Breast epithelium (tissue), 4 donors: ENCODE data around the gene AVPR1B. TPM values are rescaled to one million over a fixed set of nuclear protein-coding genes. Genes with fewer than 3 reads are reported as not detected.

ENCODE experiments used
- DNase-seq, 2 donors: peaks; one replicate each; pipeline ENCODE4 v3.0.0-alpha.2; 2019; ENCODE audit warnings: low spot score in 2 of 2
- H3K27ac ChIP-seq, 2 donors: fragments of 200-600 bp; sonication (generic) in 1 of 2; one replicate each; pipeline ENCODE4 v1.5.1; 2016 to 2019; ENCODE audit warnings: mild to moderate bottlenecking in 1 of 2
- H3K27me3 ChIP-seq, 2 donors: fragments of 200-600 bp; sonication (generic) in 1 of 2; one replicate each; pipeline versions ENCODE4 v1.5.1 to v1.6.0; 2017 to 2019; ENCODE audit warnings: control low read depth in 1 of 2, mild to moderate bottlenecking in 1 of 2
- H3K36me3 ChIP-seq: fragments of 200-600 bp; one replicate; pipeline ENCODE4 v1.5.1; 2019
- H3K4me1 ChIP-seq, 2 donors: fragments of 200-600 bp; sonication (generic); one replicate each; pipeline ENCODE4 v1.5.1; 2016 to 2019; ENCODE audit warnings: control low read depth in 1 of 2
- H3K4me3 ChIP-seq, 3 donors: fragments of 200-600 bp; sonication (generic); 1 replicate in 2 of 3; 2 replicates in 1 of 3; pipeline ENCODE4 v1.5.1; 2016 to 2019; ENCODE audit warnings: mild to moderate bottlenecking in 3 of 3, moderate library complexity in 2 of 3
- H3K9me3 ChIP-seq, 2 donors: fragments of 200-600 bp; sonication (generic) in 1 of 2; one replicate each; pipeline ENCODE4 v1.5.1; 2016 to 2019; ENCODE audit warnings: control low read depth in 1 of 2
- CTCF ChIP-seq, 3 donors: fragments of 450-650 bp; IDR thresholded peaks; one replicate each; pipeline ENCODE4 v1.5.1; 2016 to 2017; ENCODE audit warnings: antibody characterized with exemption in 3 of 3, mild to moderate bottlenecking in 3 of 3, moderate library complexity in 3 of 3
- POLR2A ChIP-seq: fragments of 450-650 bp; IDR thresholded peaks from one replicate; pipeline ENCODE4 v1.6.1; 2016; ENCODE audit warnings: antibody characterized with exemption, mild to moderate bottlenecking, moderate library complexity
- POLR2AphosphoS5 ChIP-seq, 3 donors: sonication (generic); formaldehyde crosslinking; IDR thresholded peaks; one replicate each; pipeline ENCODE4 v1.6.1; 2017; ENCODE audit warnings: antibody characterized with exemption in 3 of 3
- intact Hi-C: fragments of 100-400 bp; cut with DNase I; formaldehyde crosslinking; loops from one replicate; pipeline ENCODE4 v1.15.1; 2023; ENCODE audit warnings: low total_unique reads
- total RNA-seq, 3 donors: library from RNA; depleted of rRNA; stranded (reverse); fragments of >200 nt; gene quantifications; one replicate each; pipeline ENCODE4 v1.1.0, GENCODE V29; 2016

AVPR1B gene, protein sequence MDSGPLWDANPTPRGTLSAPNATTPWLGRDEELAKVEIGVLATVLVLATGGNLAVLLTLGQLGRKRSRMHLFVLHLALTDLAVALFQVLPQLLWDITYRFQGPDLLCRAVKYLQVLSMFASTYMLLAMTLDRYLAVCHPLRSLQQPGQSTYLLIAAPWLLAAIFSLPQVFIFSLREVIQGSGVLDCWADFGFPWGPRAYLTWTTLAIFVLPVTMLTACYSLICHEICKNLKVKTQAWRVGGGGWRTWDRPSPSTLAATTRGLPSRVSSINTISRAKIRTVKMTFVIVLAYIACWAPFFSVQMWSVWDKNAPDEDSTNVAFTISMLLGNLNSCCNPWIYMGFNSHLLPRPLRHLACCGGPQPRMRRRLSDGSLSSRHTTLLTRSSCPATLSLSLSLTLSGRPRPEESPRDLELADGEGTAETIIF
- total RNA-seq = not detected

DNA sequence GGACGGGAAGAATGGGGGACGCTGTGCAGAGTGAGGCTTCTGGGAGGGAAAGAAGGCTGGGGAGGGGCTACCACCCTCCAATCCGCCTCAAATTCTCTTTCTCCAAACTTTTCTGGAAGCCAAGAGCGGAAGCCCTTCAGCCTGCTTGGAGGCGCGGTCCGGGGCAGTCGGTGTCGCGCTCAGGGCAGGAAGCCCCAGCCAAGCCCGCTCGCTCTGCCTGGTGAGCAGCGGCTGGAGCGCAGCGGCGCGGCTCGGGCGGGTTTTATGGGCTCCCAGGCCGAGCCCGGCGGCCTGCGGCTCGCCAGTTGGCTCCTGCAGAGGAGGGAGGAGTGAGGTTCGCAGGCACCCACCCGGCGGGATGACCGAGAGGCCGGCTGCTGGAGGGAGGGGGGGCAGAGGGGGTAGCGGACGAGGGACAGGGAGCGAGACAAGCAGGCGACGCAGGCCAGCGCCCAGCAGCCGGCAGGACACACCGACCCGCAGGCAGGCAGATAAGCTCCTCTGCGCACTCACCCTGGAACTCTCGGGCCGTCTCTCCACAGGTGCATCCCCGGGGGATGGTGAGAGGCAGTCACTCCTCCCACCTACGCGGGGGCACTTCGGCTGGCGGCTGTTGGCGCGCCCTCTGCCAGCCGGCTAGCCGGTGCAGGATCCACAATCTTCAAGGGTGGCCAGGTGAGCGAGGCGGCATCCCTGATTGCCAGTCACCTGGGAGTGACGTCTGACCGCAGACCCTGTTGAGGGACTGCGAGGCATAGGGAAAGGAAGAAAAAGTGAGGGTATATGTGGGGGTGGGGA, at the start of gene AVPR1B:
Gene AVPR1B, minus strand, starts transcription at position 238 of the 798 bp plus-strand sequence. CDS start 498 bp downstream, outside the sequence.
- intact Hi-C loops = no loop called here
- no peak for DNase-seq
- no peak within 1 kb of the TSS for H3K27ac ChIP-seq
- H3K36me3 ChIP-seq = no peaks in the 10 kb centered on the region
- no peaks in the 10 kb centered on the region for H3K9me3 ChIP-seq
- TF ChIP-seq POLR2A (no peak), CTCF (IDR thresholded peaks at IDR 0.05) (no peak), POLR2AphosphoS5 (IDR thresholded peaks at IDR 0.05) (no peak)
- H3K27me3 ChIP-seq = no peaks in the 10 kb centered on the region
- H3K4me3 ChIP-seq = peak within 1 kb of the TSS; percentile 42 to 68 (median 46)
- peaks cover 5 to 6% of the 10 kb centered on the region in 2 donors for H3K4me1 ChIP-seq

- no peak for DNase-seq
Observed at GRCh38 chr1:206145771-206146290, 28.6 kb upstream of the AVPR1B start.

DNA sequence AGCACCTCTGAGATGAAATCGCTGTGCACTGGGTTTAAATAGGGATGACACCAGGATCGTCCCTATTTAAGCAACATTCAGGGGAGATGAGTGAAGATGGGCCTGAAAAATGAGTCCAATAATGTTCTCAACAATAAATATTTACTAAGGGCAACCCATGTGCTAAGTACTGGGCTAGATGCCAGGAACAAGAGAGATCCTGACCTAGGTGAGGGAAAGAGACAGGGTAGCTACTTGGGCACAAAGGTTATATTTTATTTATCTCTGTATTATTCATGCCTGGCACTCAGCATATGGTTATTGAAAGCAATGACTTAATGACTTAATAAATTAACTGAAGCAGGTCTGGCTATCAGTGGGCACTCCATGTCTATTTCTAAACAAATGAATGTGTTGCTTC, 27.4 kb upstream of the AVPR1B start:
- intact Hi-C loops = no loop called here
- no peaks in the 10 kb centered on the region for H3K27me3 ChIP-seq
- H3K27ac ChIP-seq = no peak overlapping the region
- H3K4me1 ChIP-seq = no peaks in the 10 kb centered on the region
- no peaks in the 10 kb centered on the region for H3K9me3 ChIP-seq
- no peak overlapping the region for H3K4me3 ChIP-seq
- TF ChIP-seq POLR2A (no peak), CTCF (IDR thresholded peaks at IDR 0.05) (no peak), POLR2AphosphoS5 (IDR thresholded peaks at IDR 0.05) (no peak)
- no peaks in the 10 kb centered on the region for H3K36me3 ChIP-seq
- no peak for DNase-seq

More at GRCh38 chr1:206145771-206146290, 28.6 kb upstream of the AVPR1B start:
- intact Hi-C loops = no loop called here
- H3K36me3 ChIP-seq = no peaks in the 10 kb centered on the region
- no peak overlapping the region for H3K27ac ChIP-seq
- no peaks in the 10 kb centered on the region for H3K9me3 ChIP-seq
- H3K4me3 ChIP-seq = no peak overlapping the region
- H3K4me1 ChIP-seq = no peaks in the 10 kb centered on the region
- no peaks in the 10 kb centered on the region for H3K27me3 ChIP-seq
- TF ChIP-seq POLR2AphosphoS5 (IDR thresholded peaks at IDR 0.05) = no peak
- TF ChIP-seq CTCF (IDR thresholded peaks at IDR 0.05) = no peak
- no peak for TF ChIP-seq POLR2A

- Histone ChIP-seq H3K4me3 (no peak overlapping the region), H3K27ac (no peak overlapping the region), H3K27me3 (no peaks in the 10 kb centered on the region), H3K4me1 (no peaks in the 10 kb centered on the region), H3K9me3 (no peaks in the 10 kb centered on the region), H3K36me3 (no peaks in the 10 kb centered on the region)
- intact Hi-C loops = no loop called here
- TF ChIP-seq POLR2AphosphoS5 (IDR thresholded peaks at IDR 0.05) (no peak), CTCF (IDR thresholded peaks at IDR 0.05) (no peak), POLR2A (no peak)
- DNase-seq = no peak
Observed at GRCh38 chr1:206143537-206144172, 26.5 kb upstream of the AVPR1B start.
